ENCODE results near the gene XXYLT1.

The XXYLT1 gene

GRCh38 chr3:195040773-195041520, 230.0 kb downstream of the XXYLT1 start:
- TF ChIP-seq POU6F1 (CRISPR knock-in tag; IDR thresholded peaks at IDR 0.05; ENCODE audit: borderline replicate concordance, low read depth) (no peak), GLIS3 (CRISPR knock-in tag; IDR thresholded peaks at IDR 0.05) (no peak), CSDC2 (CRISPR knock-in tag; IDR thresholded peaks at IDR 0.05) (no peak), OSR1 (CRISPR knock-in tag; IDR thresholded peaks at IDR 0.05) (no peak), RARB (CRISPR knock-in tag; IDR thresholded peaks at IDR 0.05) (no peak), ZNF70 (CRISPR knock-in tag; IDR thresholded peaks at IDR 0.05) (no peak), PPARA (CRISPR knock-in tag; IDR thresholded peaks at IDR 0.05; ENCODE audit: borderline replicate concordance) (no peak), SNAI2 (CRISPR knock-in tag; IDR thresholded peaks at IDR 0.05) (no peak), ZC3H10 (CRISPR knock-in tag; IDR thresholded peaks at IDR 0.05) (no peak), BACH2 (CRISPR knock-in tag; IDR thresholded peaks at IDR 0.05; ENCODE audit: borderline replicate concordance) (no peak), ZFP3 (CRISPR knock-in tag; IDR thresholded peaks at IDR 0.05) (no peak)

GRCh38 chr3:195040094-195040493, 230.9 kb downstream of the XXYLT1 start:
- no peak for ATAC-seq
- no peak for TF ChIP-seq TOX (CRISPR knock-in tag; IDR thresholded peaks at IDR 0.05; ENCODE audit: borderline replicate concordance)
- no peak for TF ChIP-seq OSR1 (CRISPR knock-in tag; IDR thresholded peaks at IDR 0.05)
- TF ChIP-seq PATZ1 (CRISPR knock-in tag; IDR thresholded peaks at IDR 0.05; ENCODE audit: borderline replicate concordance) = no peak
- TF ChIP-seq PPARA (CRISPR knock-in tag; IDR thresholded peaks at IDR 0.05; ENCODE audit: borderline replicate concordance) = no peak
- no peak for TF ChIP-seq CSDC2 (CRISPR knock-in tag; IDR thresholded peaks at IDR 0.05)
- no peak for TF ChIP-seq POU6F1 (CRISPR knock-in tag; IDR thresholded peaks at IDR 0.05; ENCODE audit: borderline replicate concordance, low read depth)
- TF ChIP-seq ISL1 (CRISPR knock-in tag; IDR thresholded peaks at IDR 0.05) = no peak
- TF ChIP-seq RARB (CRISPR knock-in tag; IDR thresholded peaks at IDR 0.05) = no peak
- TF ChIP-seq ZNF8 (CRISPR knock-in tag; IDR thresholded peaks at IDR 0.05) = no peak
- no peak for TF ChIP-seq SNAI2 (CRISPR knock-in tag; IDR thresholded peaks at IDR 0.05)
- TF ChIP-seq TCF4 (CRISPR knock-in tag; IDR thresholded peaks at IDR 0.05; ENCODE audit: borderline replicate concordance) = no peak
- TF ChIP-seq GLIS3 (CRISPR knock-in tag; IDR thresholded peaks at IDR 0.05) = no peak
- no peak for TF ChIP-seq ZNF70 (CRISPR knock-in tag; IDR thresholded peaks at IDR 0.05)
- no peak for TF ChIP-seq ESRRG (CRISPR knock-in tag; IDR thresholded peaks at IDR 0.05)
- no peak for TF ChIP-seq TSHZ2 (CRISPR knock-in tag; IDR thresholded peaks at IDR 0.05)
- no peak for TF ChIP-seq CSRNP3 (CRISPR knock-in tag; IDR thresholded peaks at IDR 0.05)
- TF ChIP-seq ZFP30 (CRISPR knock-in tag; IDR thresholded peaks at IDR 0.05) = no peak

More at GRCh38 chr3:195040773-195041520, 230.0 kb downstream of the XXYLT1 start:
- no peak for ATAC-seq
